ENCODE measurements around the gene POLA1. TPM values are rescaled to one million over a fixed set of nuclear protein-coding genes. Genes with fewer than 3 reads are reported as not detected.

Gene POLA1
- total and polyA plus RNA-seq, 2 donors (not counting 1 experiment from before 2014, with no cell fraction given), result 3.0 to 16.3 TPM

DNA sequence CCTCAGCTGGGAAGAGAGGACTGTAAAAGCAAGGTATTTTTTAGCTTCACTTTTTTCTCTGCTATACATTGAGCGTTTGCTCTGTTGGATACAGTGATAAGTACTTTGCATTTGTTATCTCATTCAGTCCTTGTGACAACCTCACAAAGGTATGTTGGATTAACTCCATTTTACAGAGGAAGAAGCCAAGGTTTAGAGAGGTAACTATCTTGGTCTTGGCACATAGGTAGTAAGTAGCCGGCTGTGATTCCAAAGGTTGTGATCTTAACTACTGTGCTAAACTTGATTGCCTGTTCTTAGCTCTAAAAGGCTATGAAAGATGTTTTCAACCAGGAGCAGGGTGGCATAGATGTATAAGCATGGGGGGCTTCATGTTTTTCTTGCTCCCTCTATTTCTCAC lies 134.4 kb downstream of the POLA1 start:
- no peak overlapping the region for H3K27ac ChIP-seq (ENCODE audit: low read length in 2 of 2)
- Mint-ChIP-seq H3K9me3 (ENCODE audit: insufficient read depth) (no peaks in the 10 kb centered on the region), H3K27me3 (no peaks in the 10 kb centered on the region), H3K4me1 (no peaks in the 10 kb centered on the region), H3K4me3 (no peak overlapping the region), H3K27ac (no peak overlapping the region)
- CTCF ChIA-PET, result interaction anchor here (1.9 kb wide), 1 partner anchor 11 kb away, joined by 5 read pairs; no protein-coding TSS in a partner anchor
- H3K79me2 ChIP-seq (ENCODE audit: control insufficient read depth, insufficient read depth, low read length), result no peaks in the 10 kb centered on the region
- H4K20me1 ChIP-seq (ENCODE audit: control insufficient read depth, insufficient read depth, low read length, poor library complexity, severe bottlenecking), result no peaks in the 10 kb centered on the region
- H3K27me3 ChIP-seq (replicated peaks in 1 of 4; ENCODE audit: control extremely low read depth in 1 of 4, control insufficient read depth in 3 of 4, insufficient read depth in 4 of 4, low read length in 3 of 4), result no peaks in the 10 kb centered on the region
- no peak overlapping the region for H3K4me3 ChIP-seq (ENCODE audit: control extremely low read depth in 1 of 5, extremely low read depth in 1 of 5, insufficient read depth in 1 of 5, low read depth in 2 of 5, low read length in 4 of 5)
- H3K36me3 ChIP-seq (replicated peaks in 1 of 2; ENCODE audit: control extremely low read depth in 1 of 2, control insufficient read depth in 1 of 2, extremely low read depth in 1 of 2, insufficient read depth in 2 of 2, low read length in 1 of 2), result peaks cover 0 to 12% of the 10 kb centered on the region in 2 experiments
- ATAC-seq (ENCODE audit: low read depth) (no peak), DNase-seq (no peak)
- TF ChIP-seq EZH2 (IDR thresholded peaks at IDR 0.05; ENCODE audit: borderline replicate concordance, insufficient read depth, low read depth, low read length, poor library complexity, severe bottlenecking), result no peak
- TF ChIP-seq, protein P1, sequence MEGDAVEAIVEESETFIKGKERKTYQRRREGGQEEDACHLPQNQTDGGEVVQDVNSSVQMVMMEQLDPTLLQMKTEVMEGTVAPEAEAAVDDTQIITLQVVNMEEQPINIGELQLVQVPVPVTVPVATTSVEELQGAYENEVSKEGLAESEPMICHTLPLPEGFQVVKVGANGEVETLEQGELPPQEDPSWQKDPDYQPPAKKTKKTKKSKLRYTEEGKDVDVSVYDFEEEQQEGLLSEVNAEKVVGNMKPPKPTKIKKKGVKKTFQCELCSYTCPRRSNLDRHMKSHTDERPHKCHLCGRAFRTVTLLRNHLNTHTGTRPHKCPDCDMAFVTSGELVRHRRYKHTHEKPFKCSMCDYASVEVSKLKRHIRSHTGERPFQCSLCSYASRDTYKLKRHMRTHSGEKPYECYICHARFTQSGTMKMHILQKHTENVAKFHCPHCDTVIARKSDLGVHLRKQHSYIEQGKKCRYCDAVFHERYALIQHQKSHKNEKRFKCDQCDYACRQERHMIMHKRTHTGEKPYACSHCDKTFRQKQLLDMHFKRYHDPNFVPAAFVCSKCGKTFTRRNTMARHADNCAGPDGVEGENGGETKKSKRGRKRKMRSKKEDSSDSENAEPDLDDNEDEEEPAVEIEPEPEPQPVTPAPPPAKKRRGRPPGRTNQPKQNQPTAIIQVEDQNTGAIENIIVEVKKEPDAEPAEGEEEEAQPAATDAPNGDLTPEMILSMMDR (IDR thresholded peaks at IDR 0.05), result no peak
- no peak overlapping the region for H3K4me2 ChIP-seq (replicated peaks; ENCODE audit: low read depth, low read length, poor library complexity, severe bottlenecking)
- no peaks in the 10 kb centered on the region for H3K9me3 ChIP-seq (ENCODE audit: control extremely low read depth in 1 of 3, control insufficient read depth in 2 of 3, insufficient read depth in 1 of 3, low read length in 2 of 3)
- intact Hi-C loops (cut with micrococcal nuclease), result no loop called here
- no peak overlapping the region for H3K9ac ChIP-seq (ENCODE audit: low read length)
- no peak overlapping the region for H2AFZ ChIP-seq (ENCODE audit: insufficient read depth, low read depth, low read length, poor library complexity, severe bottlenecking)
- no peaks in the 10 kb centered on the region for H3K4me1 ChIP-seq (ENCODE audit: control insufficient read depth in 2 of 2, insufficient read depth in 2 of 2, low read length in 2 of 2)
- WGBS (ENCODE audit: insufficient coverage), result no CpG with 5 or more reads among the region's 2 CpGs
- POLR2A ChIA-PET, result no interaction called here

DNA sequence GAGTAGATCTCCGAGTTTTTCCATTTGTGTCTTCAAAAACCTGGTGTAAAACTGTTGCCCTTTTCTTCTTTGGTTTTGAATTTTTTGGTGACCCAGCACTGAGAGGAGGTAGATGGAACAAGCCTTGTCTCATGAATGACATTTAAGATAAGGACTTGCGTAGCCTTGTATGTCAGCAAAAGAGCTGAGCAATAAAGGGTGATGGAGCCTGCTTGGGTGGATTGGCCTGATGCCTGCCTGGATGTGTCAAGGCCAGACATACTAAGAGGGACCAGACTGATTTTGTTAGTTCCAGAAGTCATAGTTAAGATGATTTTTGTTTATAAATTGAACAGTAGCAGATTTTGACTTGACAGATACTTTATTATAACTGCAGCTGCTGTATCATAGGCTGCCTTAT lies 134.9 kb downstream of the POLA1 start:
- Mint-ChIP-seq H3K27me3 (no peaks in the 10 kb centered on the region), H3K4me1 (no peaks in the 10 kb centered on the region), H3K9me3 (ENCODE audit: insufficient read depth) (no peaks in the 10 kb centered on the region), H3K27ac (no peak overlapping the region), H3K4me3 (no peak overlapping the region)
- Histone ChIP-seq H2AFZ (ENCODE audit: insufficient read depth, low read depth, low read length, poor library complexity, severe bottlenecking) (no peak overlapping the region), H3K9ac (ENCODE audit: low read length) (no peak overlapping the region), H3K79me2 (ENCODE audit: control insufficient read depth, insufficient read depth, low read length) (no peaks in the 10 kb centered on the region), H3K4me2 (replicated peaks; ENCODE audit: low read depth, low read length, poor library complexity, severe bottlenecking) (no peak overlapping the region), H3K4me1 (ENCODE audit: control insufficient read depth in 2 of 2, insufficient read depth in 2 of 2, low read length in 2 of 2) (no peaks in the 10 kb centered on the region), H3K27ac (ENCODE audit: low read length in 2 of 2) (no peak overlapping the region), H3K9me3 (ENCODE audit: control extremely low read depth in 1 of 3, control insufficient read depth in 2 of 3, insufficient read depth in 1 of 3, low read length in 2 of 3) (no peaks in the 10 kb centered on the region), H3K36me3 (replicated peaks in 1 of 2; ENCODE audit: control extremely low read depth in 1 of 2, control insufficient read depth in 1 of 2, extremely low read depth in 1 of 2, insufficient read depth in 2 of 2, low read length in 1 of 2) (peaks cover 0 to 12% of the 10 kb centered on the region in 2 experiments), H3K4me3 (ENCODE audit: control extremely low read depth in 1 of 5, extremely low read depth in 1 of 5, insufficient read depth in 1 of 5, low read depth in 2 of 5, low read length in 4 of 5) (no peak overlapping the region), H4K20me1 (ENCODE audit: control insufficient read depth, insufficient read depth, low read length, poor library complexity, severe bottlenecking) (no peaks in the 10 kb centered on the region), H3K27me3 (replicated peaks in 1 of 4; ENCODE audit: control extremely low read depth in 1 of 4, control insufficient read depth in 3 of 4, insufficient read depth in 4 of 4, low read length in 3 of 4) (no peaks in the 10 kb centered on the region)
- TF ChIP-seq, protein P1 (IDR thresholded peaks at IDR 0.05), result no peak
- TF ChIP-seq EZH2 (IDR thresholded peaks at IDR 0.05; ENCODE audit: borderline replicate concordance, insufficient read depth, low read depth, low read length, poor library complexity, severe bottlenecking), result no peak
- CTCF ChIA-PET, result interaction anchor here (1.9 to 2.5 kb wide), 2 partner anchors 10 kb away, joined by 5 to 10 read pairs; no protein-coding TSS in a partner anchor
- ATAC-seq (ENCODE audit: low read depth) (no peak), DNase-seq (no peak)
- intact Hi-C loops (cut with micrococcal nuclease), result no loop called here
- WGBS (ENCODE audit: insufficient coverage), result 100% methylated on average over 1 of the region's 2 CpGs
- POLR2A ChIA-PET, result no interaction called here

Measured in B cell (primary cell).